Activated CD8-positive, alpha-beta memory T cell treated with anti-CD3 and anti-CD28 coated beads for 24 hours (primary cell): ENCODE results near the gene SMAD6.
"Not testable (repeated sequence)": the region's sequence is repeated elsewhere in the genome, so short reads cannot be mapped to it uniquely, and the experiment has no call there.

Source experiments
- DNase-seq: peaks from one replicate; pipeline ENCODE4 v3.0.0-alpha.2; 2020

Gene SMAD6

GRCh38 chr15:66677336-66677735, 24.7 kb upstream of the SMAD6 start:
- DNase-seq, result no peak

DNA sequence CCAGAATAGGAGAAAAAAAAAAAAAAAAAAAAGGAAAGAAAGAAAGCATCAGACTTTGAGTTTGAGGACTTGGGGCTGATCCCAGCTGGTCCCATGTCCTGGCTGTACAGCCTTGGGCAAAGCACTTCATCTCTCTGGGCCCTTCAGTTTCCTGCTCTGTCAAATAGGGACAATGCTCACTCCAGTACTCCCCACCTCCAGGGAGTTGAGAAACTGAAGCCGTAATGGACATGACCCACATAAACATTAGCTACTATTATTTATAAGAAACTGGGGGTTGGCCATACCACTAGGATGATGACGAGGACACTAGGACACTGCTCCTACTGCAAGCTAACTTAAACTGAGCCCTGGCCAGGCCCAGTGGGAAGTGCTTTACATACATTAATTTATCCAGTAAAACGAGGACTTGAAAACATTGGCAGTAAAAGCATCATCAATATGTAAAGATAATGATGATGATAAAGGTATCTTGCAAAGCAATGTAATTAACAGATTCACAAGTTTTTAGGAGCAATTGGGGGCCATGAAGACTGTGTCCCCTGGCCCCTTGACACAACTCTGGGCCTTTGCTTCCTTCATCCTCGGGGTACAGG, 22.9 kb upstream of the SMAD6 start:
- DNase-seq, result no peak

GRCh38 chr15:66679657-66680108, 22.4 kb upstream of the SMAD6 start:
- no peak for DNase-seq

DNA sequence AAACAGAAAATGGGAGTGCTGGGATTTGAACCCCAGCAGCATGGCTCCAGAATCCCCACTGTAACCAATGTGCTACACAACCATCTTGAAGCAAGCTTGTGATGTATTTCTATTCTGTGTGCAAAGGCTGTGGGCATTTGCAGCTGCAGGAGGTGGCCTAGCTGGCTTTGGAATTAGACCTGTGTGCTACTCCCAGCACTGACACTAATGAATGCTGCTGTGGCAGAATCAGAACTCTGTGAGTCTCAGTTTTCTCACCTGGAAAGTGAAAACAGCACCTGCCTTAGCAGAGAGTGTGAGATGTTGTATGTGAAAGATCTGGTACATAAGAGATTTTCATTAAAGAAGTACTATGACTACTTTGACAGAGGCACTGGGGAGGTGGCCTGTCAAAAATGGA, 21.5 kb upstream of the SMAD6 start:
- no peak for DNase-seq

GRCh38 chr15:66681395-66681794, 20.6 kb upstream of the SMAD6 start:
- no peak for DNase-seq

GRCh38 chr15:66682246-66682645, 19.8 kb upstream of the SMAD6 start:
- no peak for DNase-seq

GRCh38 chr15:66682865-66683264, 19.2 kb upstream of the SMAD6 start:
- no peak for DNase-seq

DNA sequence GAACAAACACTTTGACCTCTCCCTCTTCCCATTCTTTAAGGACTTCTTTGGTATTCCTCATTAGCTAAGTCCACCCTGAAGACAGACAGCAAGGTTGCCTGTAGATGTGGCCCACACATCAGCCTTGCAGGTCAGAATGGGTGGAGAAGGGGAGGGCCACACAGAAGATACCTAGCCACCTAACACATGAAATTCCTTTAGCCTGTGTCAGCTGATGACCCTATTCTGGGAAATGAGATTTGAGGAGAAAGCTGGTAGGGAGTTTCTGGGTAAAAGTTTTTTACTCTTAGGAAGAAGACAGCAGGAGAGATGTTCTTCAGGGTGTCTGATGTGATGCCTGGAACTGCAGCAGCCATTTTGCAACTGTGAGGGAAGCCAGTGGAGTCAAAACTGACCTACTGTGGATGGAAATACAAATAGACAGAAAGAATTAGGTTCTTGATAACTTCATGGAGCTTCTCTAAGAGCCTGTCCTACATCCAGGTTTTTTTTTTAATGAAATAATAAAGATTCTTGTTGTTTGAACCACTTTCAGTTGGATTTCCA, 17.8 kb upstream of the SMAD6 start:
- no peak for DNase-seq

- no peak for DNase-seq
These were observed 16.3 kb upstream of the SMAD6 start for GRCh38 chr15:66685638-66686150.

GRCh38 chr15:66690912-66691311, 11.1 kb upstream of the SMAD6 start:
- not testable (repeated sequence) for DNase-seq

- DNase-seq, result no peak
These were observed 10.3 kb upstream of the SMAD6 start for GRCh38 chr15:66691727-66692126.

DNA sequence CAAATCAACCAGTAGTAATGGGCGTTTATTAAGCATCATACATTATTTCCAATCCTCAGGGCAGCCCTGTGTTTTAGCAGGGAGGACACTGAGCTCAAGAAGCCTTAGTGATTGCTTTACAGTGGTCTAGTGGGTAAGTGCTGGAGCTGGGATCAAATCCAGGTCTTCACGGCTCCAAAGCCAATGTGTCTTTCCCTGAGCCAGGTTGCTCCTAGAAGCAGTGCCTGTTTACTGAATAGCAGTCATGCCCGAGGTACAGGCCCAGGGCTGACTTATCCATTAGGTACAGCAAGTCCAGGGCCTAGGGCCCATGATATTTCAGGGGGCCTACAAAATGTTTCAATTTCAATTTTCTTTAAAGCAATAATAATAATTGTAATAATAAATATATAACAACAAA, 9.6 kb upstream of the SMAD6 start:
- DNase-seq, result no peak

DNA sequence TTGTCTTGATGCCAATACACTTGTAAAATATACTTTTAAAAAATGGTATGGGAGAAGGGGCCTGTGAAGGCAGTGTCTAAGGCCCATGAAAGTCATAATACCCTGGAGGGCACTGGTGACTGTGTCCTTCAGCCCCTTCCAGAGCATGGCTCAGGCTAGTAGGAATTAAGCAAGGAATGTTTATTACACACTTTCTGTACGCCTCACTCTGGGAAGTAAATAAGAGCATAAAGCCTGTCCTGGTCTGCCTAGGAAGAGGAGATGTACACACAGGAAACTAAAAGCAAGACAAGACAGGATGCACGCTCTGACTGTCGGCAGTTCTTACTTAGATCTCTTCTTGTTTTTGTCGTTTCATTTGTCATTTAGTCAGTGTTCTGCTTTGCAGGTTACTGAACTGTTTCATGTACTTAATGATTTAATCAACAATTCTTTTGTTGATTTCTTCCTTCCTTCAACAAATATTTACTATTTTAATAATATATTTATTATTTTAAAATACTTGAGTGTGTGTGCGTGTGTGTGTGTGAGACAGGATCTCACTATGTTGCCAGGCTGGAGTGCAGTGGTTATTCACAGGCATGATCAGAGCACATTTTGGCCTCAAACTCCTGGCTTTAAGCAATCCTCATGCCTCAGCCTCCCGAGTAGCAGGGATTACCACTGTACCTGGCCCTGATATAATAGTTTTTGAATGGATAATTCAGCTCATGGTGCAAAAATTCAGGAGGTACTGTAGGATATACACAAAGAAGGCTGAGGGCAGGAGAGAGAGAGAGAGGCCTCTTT, 9.0 kb upstream of the SMAD6 start:
- no peak for DNase-seq

DNA sequence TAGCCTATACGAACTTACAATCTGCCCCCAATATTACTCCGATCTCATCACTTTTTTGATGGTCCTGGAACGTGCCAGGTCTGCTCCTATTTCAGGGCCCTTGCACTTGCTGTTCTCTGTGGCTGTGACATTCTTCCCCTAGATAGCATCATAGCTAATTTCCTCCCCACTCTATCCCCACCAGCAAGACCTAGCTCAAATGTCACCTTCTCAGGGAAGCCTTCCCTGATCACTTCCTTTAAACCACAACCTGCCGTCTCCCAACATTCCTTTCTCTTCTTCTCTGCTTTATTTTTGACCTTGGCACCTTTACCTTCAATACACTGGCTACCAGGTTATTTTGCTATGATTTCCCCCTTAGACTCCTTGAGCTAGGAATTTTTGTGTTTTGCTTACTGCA, 5.3 kb upstream of the SMAD6 start:
- DNase-seq, result no peak

- no peak for DNase-seq
These were observed 3.6 kb upstream of the SMAD6 start for GRCh38 chr15:66698318-66698961.

DNA sequence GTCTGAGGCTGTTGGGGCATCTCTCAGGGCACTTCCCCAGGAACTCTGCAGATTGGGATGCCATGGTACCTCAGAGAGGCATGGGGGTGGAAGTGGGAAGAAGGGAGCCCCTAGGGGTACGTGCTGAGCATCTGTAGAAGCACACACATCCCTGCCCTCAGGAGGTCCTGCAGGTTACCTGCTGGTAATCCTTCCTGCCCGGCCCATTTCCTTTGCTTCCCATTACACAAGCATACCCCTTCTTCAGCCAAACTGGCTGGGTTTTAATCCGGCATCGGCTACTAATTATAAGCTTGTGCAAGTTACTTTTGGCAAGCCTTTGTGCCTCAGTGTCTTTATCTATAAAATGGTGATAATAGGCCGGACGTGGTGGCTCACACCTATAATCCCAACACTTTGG, 3.1 kb upstream of the SMAD6 start:
- no peak for DNase-seq

DNA sequence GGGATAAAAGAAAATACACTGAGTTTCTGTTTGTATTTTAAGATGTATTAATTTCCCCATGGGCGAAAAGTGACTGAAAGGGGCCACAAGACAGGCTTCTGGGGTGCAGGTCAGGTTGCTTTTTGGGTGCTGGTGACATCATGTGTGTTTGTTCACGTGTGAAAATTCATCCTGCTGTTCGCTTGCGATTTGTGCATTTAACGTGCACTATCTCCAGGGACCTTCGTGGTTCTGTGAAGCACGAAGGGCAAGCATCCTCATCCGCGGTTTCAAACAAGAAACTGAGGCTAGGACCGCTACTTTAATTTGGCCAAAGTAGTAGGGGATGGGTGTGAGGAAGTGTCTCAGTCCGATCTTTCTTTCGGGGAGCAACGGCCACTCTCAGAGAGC, 1.6 kb upstream of the SMAD6 start:
- DNase-seq, result no peak

DNA sequence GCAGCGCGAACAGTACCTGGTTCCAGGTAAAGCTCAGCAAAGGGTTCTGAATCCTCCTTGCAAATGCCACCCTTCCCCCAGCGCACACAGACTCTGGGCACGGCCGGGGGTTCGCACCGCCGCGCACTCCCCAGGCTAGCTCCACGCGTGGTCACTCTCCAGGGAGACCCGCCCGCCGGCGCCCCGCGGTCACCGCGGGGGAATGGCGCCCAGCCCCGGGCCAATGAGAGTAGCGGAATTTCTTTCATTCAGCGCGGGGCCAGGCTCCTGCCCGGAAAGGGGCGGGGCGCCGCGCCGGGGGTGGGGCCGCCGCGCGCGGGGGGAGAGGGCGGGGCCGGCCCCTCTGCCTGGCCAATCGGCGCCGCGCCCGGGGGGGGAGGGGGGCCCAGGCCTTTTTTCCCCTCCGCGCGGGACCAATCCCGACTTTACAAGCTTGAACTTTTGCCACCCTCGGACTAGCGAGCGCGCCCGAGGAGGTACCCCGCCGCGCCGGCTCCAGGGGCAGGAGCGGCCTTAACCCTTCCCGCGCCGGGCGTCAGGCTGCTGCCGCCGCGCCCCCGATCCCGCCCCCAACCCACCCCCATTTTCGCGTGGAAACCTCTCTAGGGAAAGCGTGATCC, 1.1 kb upstream of the SMAD6 start:
- DNase-seq, result peak; percentile 93

GRCh38 chr15:66701422-66702034, 508 bp upstream of the SMAD6 start:
- DNase-seq, result peak; percentile 78

DNA sequence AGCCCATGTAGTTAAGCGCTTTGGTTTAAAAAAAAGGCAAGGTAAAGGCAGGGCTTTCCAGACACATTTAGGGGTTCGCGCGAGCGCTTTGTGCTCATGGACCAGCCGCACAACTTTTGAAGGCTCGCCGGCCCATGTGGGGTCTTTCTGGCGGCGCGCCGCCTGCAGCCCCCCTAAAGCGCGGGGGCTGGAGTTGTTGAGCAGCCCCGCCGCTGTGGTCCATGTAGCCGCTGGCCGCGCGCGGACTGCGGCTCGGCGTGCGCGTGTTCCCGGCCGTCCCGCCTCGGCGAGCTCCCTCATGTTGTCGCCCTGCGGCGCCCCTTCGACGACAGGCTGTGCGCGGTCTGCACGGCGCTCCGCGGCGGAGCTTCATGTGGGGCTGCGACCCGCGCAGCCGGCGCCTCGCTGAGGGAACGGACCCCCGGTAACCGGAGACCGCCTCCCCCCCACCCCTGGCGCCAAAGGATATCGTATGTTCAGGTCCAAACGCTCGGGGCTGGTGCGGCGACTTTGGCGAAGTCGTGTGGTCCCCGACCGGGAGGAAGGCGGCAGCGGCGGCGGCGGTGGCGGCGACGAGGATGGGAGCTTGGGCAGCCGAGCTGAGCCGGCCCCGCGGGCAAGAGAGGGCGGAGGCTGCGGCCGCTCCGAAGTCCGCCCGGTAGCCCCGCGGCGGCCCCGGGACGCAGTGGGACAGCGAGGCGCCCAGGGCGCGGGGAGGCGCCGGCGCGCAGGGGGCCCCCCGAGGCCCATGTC, 927 bp downstream of the SMAD6 start:
- DNase-seq, result peak; percentile 62

DNA sequence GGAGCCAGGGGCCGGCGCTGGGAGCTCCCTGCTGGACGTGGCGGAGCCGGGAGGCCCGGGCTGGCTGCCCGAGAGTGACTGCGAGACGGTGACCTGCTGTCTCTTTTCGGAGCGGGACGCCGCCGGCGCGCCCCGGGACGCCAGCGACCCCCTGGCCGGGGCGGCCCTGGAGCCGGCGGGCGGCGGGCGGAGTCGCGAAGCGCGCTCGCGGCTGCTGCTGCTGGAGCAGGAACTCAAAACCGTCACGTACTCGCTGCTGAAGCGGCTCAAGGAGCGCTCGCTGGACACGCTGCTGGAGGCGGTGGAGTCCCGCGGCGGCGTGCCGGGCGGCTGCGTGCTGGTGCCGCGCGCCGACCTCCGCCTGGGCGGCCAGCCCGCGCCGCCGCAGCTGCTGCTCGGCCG, 1.5 kb downstream of the SMAD6 start:
- DNase-seq, result peak; percentile 70
